ENCODE data around the gene AGPAT3.

- TF ChIP-seq CTCF (IDR thresholded peaks at IDR 0.05) = no peak
- no peak for TF ChIP-seq EP300 (IDR thresholded peaks at IDR 0.05)
- TF ChIP-seq POLR2AphosphoS5 (IDR thresholded peaks at IDR 0.05) = no peak
Observed at GRCh38 chr21:44000360-44000759, 135.3 kb downstream of the AGPAT3 start.
